GM18868 (cell line): ENCODE results near the gene SAFB2.

Experiments
- ATAC-seq: cut with Tn5 transposase; IDR thresholded peaks from one replicate; pipeline ENCODE4 v1.9.1; 2021; ENCODE audit warnings: mild to moderate bottlenecking, moderate library complexity; ENCODE audit not compliant: unreplicated experiment

SAFB2 gene

DNA sequence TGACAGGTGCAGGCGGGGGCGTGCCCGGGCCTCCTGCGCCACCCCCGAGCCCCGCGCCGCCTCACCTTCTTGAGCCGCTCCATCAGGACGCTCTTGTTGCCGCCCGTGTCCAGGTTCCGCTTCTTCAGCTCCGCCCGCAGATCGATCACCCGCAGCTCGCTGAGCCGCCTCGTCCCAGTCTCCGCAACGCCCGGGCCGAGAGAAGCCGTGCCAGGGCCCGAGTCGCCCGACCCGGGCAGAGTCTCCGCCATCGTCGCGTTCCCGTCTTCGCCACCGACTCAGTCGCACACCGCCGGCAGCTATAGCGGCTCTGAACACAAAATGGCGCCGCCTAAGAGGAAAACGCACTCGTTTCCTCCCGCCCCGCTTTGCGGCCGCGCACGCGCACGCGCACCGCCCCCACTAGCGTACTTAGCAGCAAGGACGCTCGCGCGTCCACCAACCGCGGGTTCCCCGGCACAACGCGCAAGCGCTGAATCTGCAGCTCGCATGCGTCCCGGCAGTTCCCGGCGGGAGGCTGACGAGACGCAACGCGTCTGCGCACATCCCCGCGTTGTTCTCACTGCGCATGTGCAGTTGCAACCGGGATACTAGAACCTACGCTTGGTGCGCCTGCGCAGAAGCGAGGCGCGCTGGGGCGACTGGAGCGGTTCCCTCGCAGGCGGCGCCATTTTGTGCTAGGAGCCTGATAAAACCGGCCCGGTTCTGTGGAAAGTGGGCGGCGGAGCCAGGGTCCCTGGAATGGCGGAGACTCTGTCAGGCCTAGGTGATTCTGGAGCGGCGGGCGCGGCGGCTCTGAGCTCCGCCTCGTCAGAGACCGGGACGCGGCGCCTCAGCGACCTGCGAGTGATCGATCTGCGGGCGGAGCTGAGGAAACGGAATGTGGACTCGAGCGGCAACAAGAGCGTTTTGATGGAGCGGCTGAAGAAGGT, at the start of gene SAFB2, which contains the start of gene SAFB:
SAFB2 (minus strand) TSS at position 312 of the 932 bp plus-strand sequence; CDS start at position 251, 61 bp downstream.
SAFB (plus strand) TSS at position 619 of the 932 bp plus-strand sequence; CDS start at position 742, 123 bp downstream.
- peak; percentile 79 for ATAC-seq

DNA sequence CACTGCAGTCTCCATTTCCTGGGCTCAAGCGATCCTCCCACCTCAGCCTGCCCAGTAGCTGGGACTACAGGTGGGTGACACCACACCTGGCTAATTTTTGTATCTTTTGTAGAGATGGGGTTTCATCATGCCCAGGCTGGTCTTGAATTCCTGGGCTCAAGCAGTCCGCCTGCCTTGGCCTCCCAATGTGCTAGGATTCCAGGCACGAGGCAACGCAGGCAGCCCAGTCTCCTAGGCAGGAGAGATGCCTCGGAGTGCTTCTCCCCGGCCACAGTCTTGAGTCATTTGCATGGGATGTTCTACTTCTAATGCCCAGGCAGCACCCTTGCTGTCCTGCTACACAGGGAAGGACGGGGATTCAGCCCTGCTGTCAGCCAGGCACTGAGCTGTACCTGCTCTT, 49.0 kb upstream of the SAFB2 start:
- no peak for ATAC-seq

DNA sequence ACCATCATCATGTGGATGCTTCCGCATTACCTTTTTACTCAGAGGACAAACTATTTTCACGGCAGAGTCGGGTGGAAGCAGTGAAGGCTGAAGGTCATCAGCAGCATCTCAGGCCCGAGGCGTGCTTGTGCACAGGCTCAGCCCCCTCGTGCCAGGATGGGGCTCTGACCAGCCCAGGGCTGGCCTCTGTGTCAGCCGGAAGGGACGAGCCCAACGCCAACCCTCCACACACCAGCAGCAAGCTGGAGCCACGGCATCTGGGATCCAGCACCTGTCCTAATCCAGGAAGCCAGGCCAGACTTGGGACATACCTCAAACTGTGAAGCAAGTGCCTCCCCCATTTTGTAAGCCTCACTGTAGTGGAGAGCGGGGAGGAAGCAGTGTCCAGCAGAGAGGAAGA, 46.6 kb upstream of the SAFB2 start:
- ATAC-seq: no peak

DNA sequence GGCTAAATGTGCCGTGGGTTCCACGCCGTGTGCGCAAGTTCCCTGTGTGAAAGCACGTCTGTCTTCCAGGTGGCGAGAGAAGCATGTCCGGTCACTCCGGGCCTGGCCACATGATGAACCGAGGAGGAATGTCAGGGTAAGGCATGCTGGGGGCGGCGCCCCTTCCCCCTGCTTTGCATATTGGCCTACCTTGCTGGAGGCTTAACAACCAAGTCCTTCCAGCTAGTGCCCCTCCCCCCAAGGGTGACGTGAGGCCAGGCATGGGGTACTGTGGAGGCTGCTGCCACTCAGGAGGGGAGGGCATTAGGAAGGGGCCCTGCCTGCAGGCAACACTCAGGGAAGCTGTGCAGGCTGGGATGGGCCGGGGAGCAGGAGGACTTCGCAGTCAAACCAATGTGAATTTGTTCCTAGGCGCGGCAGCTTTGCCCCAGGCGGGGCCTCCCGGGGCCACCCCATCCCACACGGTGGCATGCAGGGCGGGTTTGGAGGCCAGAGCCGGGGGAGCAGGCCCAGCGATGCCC, 45.2 kb upstream of the SAFB2 start:
- ATAC-seq: no peak

DNA sequence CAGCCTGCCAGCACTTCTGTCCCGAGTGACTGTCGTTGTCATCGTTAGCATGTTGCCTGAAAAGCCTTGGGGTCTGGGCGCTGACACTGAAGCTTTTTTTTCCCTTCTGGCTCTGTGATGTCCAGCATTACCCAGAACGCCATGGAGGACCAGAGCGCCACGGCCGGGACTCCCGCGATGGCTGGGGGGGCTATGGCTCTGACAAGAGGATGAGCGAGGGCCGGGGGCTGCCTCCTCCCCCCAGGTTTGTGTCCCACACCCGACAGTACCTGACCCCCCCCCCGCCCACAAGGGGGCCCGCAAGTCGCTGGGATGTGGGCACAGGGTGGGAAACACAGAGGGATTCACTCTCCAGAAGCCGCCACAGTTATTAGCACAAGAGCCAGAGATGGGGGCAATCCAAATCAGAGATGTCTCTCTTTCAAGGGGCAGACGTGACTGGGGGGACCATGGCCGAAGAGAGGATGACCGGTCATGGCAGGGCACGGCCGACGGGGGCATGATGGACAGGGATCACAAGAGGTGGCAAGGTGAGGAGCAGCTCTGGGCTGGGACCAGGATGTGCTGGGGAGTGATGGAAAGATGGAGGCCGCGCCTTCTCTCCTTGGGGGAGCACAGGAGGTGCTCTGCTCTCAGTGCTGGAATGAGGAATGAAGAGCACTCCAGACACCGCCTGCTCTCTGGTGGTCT, 44.5 kb upstream of the SAFB2 start:
- no peak for ATAC-seq

DNA sequence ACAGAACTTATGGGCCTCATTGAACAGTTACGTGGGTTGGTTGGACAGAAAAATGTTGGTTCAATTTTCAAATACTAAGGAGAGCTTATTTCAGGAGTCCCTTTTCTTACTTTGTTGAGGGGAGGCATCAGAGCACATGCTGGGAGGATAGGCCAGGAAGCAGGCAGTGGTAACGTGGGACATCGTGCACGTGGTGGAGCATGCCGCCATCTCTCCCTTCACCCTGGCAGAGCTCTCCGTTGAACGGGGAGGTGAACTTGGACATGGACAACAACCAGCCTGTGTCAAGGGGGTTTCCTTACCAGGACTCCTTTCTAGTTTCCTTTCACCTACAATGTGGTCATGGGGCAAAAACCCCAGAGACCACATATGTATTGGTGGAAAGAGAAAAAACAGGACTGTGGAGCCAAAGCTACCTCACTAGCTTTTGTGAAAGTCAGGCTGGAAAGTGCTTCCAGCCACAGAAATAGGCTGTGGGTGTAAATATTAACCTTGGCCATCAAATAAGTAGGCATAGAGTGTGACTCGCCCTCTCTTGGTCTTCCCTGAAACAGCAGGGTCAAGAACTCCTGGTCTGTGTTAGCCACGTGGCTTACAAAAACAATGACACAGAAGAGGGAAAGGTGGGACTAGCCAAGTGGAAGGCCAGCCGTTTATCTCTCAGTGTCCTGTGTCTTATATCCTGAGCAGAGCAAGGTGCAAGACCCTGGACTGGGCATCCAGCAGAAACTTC, 43.4 kb upstream of the SAFB2 start:
- no peak for ATAC-seq

DNA sequence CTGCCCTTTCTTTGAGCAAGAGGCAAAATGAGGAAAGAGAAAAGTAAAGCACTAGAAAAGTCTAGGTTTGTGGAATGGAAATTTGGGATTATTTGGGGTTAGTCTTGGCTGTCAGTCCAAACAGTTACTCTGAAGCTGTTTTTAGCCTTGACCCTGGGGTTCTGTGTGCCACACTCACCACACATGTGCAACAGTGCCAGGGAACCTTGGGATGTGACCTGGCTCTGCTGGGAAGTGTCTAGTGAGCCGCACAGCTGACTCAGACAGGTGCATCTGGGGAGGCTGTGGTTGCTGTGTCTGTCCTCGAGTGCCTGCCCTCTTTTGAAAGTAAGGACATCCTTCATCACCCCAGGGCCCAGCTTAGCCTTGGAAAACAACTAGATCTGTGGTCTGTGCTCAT, 41.9 kb upstream of the SAFB2 start:
- no peak for ATAC-seq

DNA sequence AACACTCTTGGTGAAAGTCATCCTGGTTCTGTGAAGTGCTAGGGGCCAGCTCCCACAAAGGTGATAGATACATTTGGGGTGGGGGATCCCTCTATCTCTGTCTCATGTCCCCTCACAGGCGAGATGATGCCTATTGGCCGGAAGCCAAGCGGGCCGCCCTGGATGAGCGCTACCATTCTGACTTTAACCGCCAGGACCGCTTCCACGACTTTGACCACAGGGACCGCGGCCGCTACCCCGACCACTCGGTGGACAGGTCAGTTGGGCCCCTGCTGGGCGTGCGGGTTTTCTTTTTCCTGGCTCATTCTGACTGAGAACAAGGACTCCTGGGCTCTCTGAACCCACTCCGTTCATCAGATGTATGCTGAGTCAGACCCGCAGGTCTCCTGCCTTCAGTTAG, 41.3 kb upstream of the SAFB2 start:
- no peak for ATAC-seq

DNA sequence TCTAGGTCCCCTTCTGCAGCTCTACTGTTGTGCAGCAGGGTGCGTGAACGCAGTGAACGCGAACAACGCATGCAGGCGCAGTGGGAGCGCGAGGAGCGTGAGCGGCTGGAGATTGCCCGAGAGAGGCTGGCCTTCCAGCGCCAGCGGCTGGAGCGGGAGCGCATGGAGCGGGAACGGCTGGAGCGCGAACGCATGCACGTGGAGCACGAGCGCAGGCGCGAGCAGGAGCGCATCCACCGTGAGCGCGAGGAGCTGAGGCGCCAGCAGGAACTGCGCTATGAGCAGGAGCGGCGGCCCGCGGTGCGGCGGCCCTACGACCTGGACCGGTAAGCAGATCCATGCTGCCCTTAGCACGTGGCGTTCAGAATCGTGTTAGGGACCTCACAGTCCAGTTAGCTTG, 38.9 kb upstream of the SAFB2 start:
- no peak for ATAC-seq

DNA sequence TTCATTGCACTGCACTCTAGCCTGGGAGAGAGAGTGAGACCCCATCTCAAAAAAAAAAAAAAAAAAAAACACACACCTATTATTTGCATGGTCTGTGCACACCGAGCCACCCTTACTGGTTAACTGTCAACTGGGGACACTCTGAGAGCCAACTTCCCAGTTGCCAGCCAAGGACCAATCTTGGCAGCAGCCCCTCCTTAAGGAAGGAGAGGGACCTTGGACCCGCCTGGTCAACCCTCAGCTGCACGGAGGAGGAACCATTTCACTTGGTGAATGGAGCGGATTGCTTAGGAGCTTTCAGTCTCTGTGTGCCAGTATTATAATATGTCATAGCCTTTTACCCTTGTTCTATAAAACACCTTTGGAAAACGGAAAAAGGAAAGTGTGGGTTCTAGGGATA, 32.8 kb upstream of the SAFB2 start:
- ATAC-seq: no peak

DNA sequence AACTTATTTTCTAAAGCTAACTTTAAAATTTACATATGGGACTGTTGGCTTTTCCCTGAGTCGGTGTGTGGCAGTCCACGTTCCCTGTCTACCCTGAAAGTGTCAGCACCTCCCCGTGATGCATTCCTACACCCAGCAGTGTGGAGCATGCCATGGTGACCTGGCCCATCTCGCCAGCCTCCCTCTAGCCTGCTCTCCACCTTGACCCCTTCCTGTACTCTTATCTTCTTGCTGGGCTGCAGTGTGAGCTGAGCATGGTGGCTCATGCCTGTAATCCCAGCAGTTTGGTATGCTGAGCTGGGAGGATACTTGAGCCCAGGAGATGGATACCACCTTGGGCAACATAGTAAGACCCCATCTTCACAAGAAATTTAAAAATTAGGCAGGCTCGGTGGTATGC, 32.4 kb upstream of the SAFB2 start:
- no peak for ATAC-seq

DNA sequence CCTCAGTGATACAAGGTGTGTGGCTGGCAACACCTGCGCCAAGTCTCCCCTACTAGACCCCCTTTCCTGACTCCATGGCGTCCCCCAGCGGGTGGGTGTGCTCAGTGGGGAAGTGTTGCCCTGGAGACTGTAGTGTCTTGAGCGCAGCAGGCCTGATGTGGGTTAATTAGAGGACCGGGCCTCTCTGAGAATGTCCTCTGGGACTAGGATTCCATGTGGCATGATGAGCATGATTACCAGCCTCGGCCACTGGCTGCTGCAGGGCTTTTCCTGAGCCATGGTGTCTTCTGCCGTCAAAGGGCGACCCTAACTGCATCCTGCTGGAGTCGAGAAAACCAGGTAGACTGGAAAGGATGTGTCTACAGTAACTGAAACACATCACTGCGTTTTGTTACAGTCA, 29.7 kb upstream of the SAFB2 start:
- ATAC-seq: no peak

DNA sequence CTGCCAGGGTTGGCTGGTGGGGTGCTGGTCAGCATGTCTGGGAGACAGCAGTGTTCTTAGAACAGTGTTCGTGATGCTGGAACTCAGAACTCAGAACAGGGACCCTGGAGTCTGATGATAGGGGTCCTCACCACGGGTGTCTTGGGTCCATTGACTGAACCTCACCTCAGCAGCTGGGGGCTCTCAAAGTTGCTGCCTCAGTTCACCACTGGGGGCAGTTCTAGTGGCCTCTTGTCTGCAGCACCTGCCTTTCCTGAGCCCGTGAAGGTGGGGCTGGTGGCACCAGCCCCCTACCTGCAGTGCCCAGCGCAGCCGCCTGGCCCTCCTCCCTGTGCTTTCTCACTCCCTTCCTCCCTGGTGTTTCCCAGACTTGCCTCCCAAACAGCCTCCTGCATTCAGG, 28.8 kb upstream of the SAFB2 start:
- ATAC-seq: no peak

DNA sequence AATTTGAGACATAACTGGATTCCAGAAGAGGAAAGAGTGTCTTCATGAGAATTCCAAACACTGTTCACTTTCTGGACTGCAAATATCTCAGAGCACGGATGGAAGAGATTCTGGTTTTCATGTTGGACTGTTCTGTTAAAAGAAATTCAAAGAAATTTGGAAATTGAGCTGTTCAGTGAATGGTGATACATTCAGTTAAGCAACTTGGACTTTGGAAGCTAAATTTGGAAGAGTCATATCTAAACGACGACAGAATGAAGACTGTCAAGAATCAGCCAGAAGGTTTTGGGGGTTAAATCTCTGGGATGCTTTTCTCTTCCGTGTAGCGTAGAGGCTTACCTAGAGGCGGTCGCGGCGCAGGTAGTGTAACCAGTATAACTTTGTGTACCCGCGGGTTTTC, 25.9 kb upstream of the SAFB2 start:
- ATAC-seq: no peak

DNA sequence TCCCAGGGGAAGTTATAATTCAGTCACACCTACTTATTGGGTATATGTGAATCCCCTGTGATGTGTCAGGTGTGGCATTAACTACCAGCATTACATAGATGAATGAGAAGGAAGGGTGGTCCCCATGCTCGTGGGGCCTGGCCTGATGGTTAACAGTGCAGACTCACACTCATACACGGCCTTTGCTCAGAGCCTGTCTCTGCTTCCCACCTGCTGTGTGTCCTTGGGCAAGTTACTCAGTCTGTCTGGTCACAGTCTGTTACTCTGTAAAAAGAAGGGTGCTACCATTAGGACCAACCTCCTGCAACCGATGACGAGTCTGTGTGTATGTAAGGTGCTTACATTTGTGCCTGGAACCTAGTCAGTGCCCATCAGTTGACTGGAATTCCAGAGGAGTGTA, 24.1 kb upstream of the SAFB2 start:
- no peak for ATAC-seq

DNA sequence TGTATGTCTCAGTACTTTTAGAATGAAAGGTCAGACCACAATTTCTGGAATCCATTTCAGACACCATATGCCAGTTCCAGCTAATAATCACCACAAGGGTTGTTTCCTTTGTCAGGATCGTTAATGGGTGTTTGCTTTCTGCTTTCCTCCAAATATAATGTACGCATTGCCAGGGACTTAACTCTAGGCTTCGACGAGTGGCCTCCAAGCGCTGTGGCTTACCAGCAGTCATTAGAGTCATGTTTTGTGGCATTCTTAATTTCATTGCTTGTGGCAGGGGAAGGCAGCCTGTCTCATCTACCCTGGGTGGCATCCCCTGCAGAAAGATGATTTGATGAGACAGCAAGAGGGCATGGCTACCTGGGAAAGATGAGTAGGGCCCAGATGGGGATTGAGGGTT, 22.8 kb upstream of the SAFB2 start:
- ATAC-seq: no peak

DNA sequence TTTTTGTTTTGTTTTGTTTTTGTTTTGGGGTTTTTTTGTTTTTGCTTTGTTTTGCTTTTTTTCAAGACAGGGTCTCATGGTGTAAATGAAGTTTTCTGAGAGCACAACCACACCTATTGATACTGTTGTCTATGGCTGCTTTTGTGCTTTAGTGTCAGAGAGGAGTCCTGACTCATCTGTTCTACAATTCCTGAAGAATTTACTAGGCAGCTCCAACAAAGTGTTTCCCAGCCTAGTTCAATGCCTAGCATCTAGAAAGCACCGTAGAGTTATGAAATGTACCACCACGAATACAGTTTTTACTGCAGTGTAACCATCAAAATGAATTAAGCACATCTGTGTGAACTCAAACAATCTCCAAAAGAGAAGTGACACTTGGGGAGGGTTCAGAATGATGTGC, 21.5 kb upstream of the SAFB2 start:
- no peak for ATAC-seq

DNA sequence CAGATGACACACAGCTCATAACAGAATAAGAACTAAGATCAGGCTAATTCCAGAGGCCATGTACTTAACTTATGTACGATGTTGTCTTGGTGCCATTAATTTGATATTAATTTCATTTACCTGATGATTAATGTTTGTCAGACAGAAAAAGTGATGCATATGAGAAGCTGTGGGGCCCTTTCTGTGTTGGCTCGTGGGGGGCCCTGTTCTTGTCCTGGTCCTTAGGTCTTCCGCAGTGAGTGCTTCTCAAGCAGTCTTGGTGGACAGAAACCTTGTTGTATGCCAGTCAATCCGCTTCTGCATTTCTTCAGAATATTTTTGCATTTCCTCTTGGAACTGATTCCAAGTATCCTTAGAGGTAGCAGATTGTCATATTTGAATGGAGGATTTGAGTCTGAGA, 20.5 kb upstream of the SAFB2 start:
- ATAC-seq: no peak

DNA sequence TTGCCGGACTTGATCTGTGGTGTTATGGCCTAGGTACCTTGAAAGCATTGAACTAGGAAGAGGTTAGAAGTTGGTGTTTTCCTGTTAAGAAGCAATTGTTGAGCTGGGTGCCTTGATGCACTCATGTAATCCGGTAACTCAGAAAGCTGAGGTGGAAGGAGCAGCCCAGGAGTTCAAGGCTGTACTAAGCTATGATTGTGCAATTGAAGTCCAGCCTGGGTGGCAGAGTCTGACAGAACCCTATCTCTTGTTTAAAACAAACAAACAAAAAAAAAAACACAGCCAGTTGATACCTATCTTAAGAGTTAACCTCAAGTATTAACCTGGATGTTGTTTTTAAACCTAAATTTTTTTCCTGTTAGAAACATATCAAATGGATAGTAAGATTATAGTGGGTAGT, 19.6 kb upstream of the SAFB2 start:
- no peak for ATAC-seq

DNA sequence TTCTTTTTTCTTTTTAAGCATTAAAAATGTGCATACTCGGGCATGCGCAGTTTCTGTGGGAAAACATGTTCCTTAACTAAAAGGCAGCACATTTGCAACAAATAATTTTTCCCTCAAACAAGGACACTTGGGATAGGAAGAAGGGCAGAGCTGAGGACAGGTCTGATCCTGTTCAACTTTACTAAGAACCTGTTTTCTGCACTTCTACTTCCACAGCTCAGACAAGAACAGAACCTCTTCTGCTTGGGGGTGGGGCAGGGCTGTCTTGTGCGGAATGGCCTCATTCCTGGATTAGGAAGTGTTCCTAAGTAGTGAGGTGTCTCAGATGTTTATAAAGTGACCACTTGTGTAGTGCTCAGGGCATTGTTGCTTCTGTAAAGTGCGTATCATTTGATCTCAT, 18.6 kb upstream of the SAFB2 start:
- ATAC-seq: no peak

DNA sequence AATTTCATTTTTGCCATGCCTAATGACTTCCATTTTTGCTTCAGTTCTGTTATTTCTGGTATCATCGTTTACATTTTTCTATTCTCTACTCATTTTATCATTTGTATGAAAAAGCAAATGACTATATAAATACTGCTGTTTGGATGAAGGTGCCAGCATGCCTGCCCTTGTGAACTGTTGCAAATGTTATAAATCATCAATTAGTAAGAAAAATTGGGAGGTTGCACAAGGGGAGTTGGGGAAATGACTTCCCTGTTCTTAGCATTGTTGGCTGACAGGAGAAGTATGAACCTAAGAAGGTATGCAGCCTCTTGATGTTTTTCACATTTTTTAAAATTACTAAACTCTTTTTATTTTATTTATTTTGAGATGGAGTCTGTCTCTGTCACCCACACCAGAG, 15.4 kb upstream of the SAFB2 start:
- ATAC-seq: no peak
